HepG2 (cell line): ENCODE results near the gene AVPR2.

Source experiments
- ESRRA ChIP-seq: sonication (generic); formaldehyde crosslinking; IDR thresholded peaks from 2 replicates; pipeline ENCODE4 v1.5.1; 2020; ENCODE audit warnings: mild to moderate bottlenecking, low read depth, missing genetic modification reagents
- MAFK ChIP-seq, 2 experiments: IDR thresholded peaks in 1 of 2; conservative IDR thresholded peaks in 1 of 2; 2 replicates each; pipeline ENCODE4 v1.6.1; 2011; ENCODE audit warnings: improper control_type of control experiment in 2 of 2, low read length in 2 of 2
- NR0B2 ChIP-seq: sonication (generic); formaldehyde crosslinking; IDR thresholded peaks from 2 replicates; pipeline ENCODE4 v1.4.0; 2020; ENCODE audit warnings: mild to moderate bottlenecking, missing genetic modification reagents
- NR1H2 ChIP-seq: sonication (generic); formaldehyde crosslinking; IDR thresholded peaks from 2 replicates; pipeline ENCODE4 v1.8.1; 2022; ENCODE audit warnings: low read depth, missing genetic modification reagents, borderline replicate concordance
- RARG ChIP-seq: sonication (generic); formaldehyde crosslinking; IDR thresholded peaks from 2 replicates; pipeline ENCODE4 v1.4.0; 2020; ENCODE audit warnings: low read depth, mild to moderate bottlenecking, missing genetic modification reagents
- SP140L ChIP-seq: sonication (generic); formaldehyde crosslinking; IDR thresholded peaks from 2 replicates; pipeline ENCODE4 v1.4.0; 2020; ENCODE audit warnings: missing genetic modification reagents, borderline replicate concordance
- UBTF ChIP-seq: sonication (generic); formaldehyde crosslinking; IDR thresholded peaks from 2 replicates; pipeline ENCODE4 v1.4.0; 2020; ENCODE audit warnings: mild to moderate bottlenecking, missing genetic modification reagents
- ZBTB2 ChIP-seq: sonication (generic); formaldehyde crosslinking; IDR thresholded peaks from 2 replicates; pipeline ENCODE4 v1.8.0; 2022; ENCODE audit warnings: low read depth, missing genetic modification reagents
- ZNF234 ChIP-seq: sonication (generic); formaldehyde crosslinking; conservative IDR thresholded peaks from 2 replicates; pipeline ENCODE4 v1.5.1; 2020; ENCODE audit warnings: mild to moderate bottlenecking, missing genetic modification reagents
- TF ChIP-seq, protein P1 (sequence below): sonication (generic); formaldehyde crosslinking; IDR thresholded peaks from 2 replicates; pipeline ENCODE4 v1.5.0; 2020; ENCODE audit warnings: mild to moderate bottlenecking, missing genetic modification reagents, moderate library complexity
- TF ChIP-seq, protein P2 (sequence below): sonication (generic); formaldehyde crosslinking; IDR thresholded peaks from 2 replicates; pipeline ENCODE4 v1.4.0; 2020; ENCODE audit warnings: missing genetic modification reagents

- TF ChIP-seq, protein P1, sequence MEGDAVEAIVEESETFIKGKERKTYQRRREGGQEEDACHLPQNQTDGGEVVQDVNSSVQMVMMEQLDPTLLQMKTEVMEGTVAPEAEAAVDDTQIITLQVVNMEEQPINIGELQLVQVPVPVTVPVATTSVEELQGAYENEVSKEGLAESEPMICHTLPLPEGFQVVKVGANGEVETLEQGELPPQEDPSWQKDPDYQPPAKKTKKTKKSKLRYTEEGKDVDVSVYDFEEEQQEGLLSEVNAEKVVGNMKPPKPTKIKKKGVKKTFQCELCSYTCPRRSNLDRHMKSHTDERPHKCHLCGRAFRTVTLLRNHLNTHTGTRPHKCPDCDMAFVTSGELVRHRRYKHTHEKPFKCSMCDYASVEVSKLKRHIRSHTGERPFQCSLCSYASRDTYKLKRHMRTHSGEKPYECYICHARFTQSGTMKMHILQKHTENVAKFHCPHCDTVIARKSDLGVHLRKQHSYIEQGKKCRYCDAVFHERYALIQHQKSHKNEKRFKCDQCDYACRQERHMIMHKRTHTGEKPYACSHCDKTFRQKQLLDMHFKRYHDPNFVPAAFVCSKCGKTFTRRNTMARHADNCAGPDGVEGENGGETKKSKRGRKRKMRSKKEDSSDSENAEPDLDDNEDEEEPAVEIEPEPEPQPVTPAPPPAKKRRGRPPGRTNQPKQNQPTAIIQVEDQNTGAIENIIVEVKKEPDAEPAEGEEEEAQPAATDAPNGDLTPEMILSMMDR (CRISPR knock-in tag): no peak
- TF ChIP-seq NR1H2 (CRISPR knock-in tag): no peak
- no peak for TF ChIP-seq NR0B2
- TF ChIP-seq RARG (CRISPR knock-in tag): no peak
- TF ChIP-seq ESRRA (CRISPR knock-in tag): no peak
- no peak for TF ChIP-seq ZBTB2 (CRISPR knock-in tag)
- TF ChIP-seq UBTF: no peak; the same call in 1 of the 2 replicates
- TF ChIP-seq SP140L (CRISPR knock-in tag): no peak
- TF ChIP-seq MAFK (conservative IDR thresholded peaks at IDR 0.05 in 1 of 2, IDR thresholded peaks at IDR 0.05 in 1 of 2; ENCODE audit: low read length in 2 of 2): no peak
- TF ChIP-seq, protein P2, sequence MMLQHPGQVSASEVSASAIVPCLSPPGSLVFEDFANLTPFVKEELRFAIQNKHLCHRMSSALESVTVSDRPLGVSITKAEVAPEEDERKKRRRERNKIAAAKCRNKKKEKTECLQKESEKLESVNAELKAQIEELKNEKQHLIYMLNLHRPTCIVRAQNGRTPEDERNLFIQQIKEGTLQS (CRISPR knock-in tag): no peak
- no peak for TF ChIP-seq ZNF234 (CRISPR knock-in tag)
These were observed 23.1 kb downstream of the AVPR2 start for GRCh38 chrX:153927672-153927921.
